Dermis microvascular lymphatic vessel endothelial cell (primary cell): Measurements from ENCODE around the gene MSRB3. TPM values are rescaled to one million over a fixed set of nuclear protein-coding genes. Genes with fewer than 3 reads are reported as not detected.

Experiments used
- DNase-seq, 2 donors: peaks; one replicate each; pipeline versions ENCODE4 v3.0.0 to v3.0.0-alpha.2; 2010; ENCODE audit warnings: low read depth in 2 of 2
- total RNA-seq: library from RNA; depleted of rRNA; stranded (reverse); fragments of >200 nt; gene quantifications from 2 replicates; pipeline ENCODE4 v1.2.1, GENCODE V29; 2014

Gene MSRB3
- total RNA-seq, 1 donor from 2014 or later: 44.7 TPM

DNA sequence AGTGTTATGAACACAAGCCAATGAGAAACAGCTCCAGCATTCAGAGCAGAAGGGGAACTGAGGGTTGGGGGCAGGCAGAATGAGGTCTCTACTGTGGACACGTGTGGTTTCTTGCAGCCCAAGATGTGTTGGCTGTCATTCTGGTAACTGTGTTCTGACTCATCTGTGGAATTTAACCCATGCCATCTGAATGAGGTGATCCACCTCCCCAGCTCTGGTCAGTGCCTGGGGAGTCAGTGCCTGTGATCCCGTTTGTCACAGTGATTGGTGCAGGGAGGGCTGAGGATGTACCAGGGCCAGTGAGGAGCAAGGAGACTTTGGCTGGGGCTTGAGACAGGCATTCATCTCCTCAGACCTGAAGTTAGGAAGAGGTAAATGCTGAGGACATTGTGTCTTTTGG is 216.8 kb downstream of the MSRB3 start:
- no peak for DNase-seq

DNA sequence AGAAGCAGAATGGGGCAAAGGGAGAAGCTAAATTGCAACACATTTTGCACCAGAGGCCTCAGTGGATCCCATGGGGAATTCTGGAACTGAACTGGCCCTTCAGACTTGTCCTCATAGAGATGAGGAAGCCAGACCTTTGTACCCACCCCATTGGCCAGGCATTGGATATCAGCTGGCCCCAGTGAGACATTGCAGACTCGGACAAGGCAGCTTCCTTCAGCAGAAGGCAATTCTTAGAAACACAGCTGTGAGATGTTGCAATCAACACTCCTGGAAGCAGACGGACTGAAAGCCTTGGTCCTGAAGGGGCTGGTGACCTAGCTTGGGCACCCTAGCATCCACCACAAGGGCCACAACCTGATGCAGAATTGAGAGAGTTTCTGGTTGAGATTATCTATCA is 218.1 kb downstream of the MSRB3 start:
- no peak for DNase-seq

DNA sequence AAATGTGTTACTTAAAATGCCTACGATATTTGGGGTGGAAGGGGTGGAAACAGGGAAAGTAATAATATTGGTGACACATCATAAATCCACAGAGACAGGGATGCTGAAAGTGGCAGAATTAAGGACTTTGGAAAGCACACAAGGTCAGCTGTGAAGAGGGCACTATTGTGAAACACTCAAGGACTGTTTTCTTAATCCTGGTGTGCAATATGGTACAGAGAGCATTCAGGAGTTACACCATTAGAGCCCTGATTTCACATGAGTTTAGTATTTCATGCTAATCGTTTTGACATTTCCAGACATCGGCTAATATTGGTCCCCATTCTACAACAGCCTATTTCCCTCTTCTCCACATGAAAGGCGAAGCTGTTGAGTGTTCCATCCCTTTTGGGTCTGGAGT is 219.2 kb downstream of the MSRB3 start:
- DNase-seq: no peak

- DNase-seq: no peak
Observed at GRCh38 chr12:65499167-65499566, 220.7 kb downstream of the MSRB3 start.

DNA sequence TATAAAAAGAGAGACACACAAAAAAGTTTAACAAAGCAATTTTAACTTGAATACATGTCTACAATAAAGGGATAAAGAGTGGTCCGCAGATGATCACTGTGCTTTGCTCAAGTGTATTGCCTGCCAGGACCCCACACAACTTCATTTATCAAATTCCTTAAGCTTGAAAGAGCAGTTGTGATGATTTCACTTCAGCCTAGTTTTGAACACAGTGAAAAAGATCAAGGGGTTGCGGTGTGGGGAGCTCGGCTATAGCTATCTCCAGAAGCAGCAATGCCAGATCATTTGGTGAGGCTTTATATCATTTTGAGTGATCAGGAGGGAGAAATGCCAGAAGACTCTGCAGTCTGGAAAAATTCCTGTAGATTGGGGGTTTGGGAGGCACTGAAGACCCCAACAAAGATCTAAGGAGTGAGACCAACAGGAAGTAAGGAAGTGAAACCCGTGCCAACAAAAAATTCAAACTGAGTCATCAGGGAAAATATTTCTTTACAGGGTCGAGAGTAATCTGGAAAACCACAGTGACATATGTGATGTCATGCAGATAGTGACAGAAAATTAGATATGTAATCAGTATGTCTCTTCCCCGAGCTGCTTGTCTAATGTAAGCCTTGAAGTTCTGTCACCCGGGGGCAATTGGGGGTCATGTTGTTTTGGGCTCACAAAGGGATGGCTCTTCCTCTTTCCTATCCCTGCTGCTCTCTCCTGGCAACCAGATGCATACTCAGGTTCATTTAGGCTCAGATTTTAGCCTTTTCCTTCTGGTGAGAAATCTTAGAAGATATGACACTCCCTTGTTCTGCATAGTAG is 221.8 kb downstream of the MSRB3 start:
- no peak for DNase-seq

- DNase-seq: no peak
Observed at GRCh38 chr12:65501093-65501621, 222.7 kb downstream of the MSRB3 start.

GRCh38 chr12:65501935-65502334 is 223.5 kb downstream of the MSRB3 start:
- no peak for DNase-seq

- DNase-seq: no peak
Observed at GRCh38 chr12:65504417-65504816, 225.9 kb downstream of the MSRB3 start.

DNA sequence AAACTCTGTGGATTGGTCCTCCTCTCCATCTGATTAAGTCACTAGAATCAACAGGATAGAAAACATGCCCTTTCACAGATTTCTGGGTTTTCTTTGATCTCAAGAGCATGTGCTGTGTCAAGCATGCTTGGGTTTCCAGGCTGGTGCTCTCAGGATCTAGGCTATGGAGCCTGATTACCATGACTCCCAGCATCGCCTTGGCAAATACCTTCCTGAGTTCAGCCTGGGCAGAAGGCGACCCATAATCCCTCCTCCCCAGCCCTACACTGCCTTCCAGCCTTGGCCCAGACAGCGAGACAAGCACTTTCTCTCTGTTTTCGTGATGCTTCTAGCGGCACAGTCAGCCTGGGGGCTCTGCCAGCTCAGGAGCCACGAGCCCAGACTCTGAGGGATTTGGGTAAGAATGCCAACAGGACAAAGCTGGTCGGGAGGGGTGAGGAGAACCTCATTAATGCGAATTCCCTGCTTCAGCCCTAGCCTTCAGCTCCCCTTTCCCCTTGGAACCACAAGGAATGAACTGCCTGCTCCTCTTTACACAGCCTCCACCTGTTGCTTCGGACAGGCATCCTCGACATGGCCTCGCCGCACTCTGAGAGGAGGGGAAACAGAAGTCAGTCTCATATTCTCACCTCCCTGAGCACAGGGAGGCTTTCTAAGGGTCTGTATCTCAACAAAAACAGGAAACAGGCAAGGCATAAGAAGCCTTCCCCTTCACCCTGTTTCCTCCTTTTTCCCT is 227.1 kb downstream of the MSRB3 start:
- DNase-seq: no peak

GRCh38 chr12:65508276-65509035 is 230.0 kb downstream of the MSRB3 start:
- DNase-seq: no peak

DNA sequence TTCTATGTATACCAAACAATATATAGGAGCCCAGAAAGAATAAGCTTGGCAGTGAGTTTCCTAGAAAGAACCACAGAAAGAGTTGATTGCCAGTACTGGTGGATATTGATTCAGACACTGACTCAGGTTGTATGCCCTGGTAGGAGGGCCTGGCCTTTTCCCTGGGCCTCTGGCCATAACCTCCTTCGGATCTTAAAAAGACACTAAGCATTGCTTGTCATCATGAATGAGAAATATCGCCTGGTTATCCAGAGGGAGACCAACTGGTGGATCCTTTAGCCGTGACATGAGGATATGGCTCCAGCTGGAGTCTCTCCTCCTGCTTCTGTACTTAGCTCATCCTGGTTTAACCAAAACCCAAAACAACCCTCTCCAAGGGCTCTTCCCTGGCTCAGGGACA is 231.5 kb downstream of the MSRB3 start:
- no peak for DNase-seq

DNA sequence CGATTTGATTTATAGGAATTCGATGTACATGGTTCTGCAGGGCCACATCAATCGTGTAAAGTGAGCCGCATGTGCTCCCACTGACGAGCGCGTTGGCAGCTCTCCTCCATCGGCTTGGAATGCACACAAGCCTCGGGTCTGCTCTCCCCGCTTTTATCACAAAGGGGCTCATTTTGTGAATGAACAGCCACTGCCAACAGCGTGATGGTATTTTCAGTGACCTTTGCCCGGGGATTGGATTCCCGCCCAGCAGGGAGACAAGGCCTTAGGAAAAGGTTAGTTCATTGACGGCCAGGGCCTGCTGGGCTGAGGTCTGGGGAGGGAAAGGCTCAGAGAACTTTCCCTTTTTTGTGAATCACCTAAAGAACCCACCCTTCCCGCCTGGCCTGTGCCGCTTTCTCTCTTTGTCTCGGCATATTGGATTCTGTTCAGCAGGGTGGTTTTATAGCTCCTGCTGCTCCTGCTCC is 232.1 kb downstream of the MSRB3 start:
- peak; percentile 45 to 66 for DNase-seq

- no peak for DNase-seq
Observed at GRCh38 chr12:65511134-65511834, 232.8 kb downstream of the MSRB3 start.

DNA sequence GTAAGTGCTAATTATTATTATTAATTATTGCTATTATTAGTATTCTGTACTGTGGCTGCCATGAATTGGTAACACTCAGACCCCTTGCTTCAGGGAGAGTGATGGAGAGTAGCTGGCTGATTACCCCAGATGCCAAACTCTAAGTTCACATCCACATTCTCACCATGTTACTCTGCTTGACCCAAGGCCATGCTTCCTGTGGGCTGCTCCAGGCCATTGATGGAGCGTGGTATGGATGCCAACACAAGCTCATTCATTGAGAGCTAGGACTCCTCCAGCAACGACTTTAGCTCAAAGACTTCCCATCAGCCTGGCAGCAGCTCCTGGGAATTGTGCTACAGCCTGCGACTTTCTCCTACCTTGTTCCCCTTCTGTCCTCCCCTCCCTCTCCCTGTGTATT is 233.4 kb downstream of the MSRB3 start:
- DNase-seq: no peak

Other genes with a start within 250 kb of the MSRB3 start
- under 0.01 TPM in 1 of 2 replicates, not detected in the other for gene WIF1, start 157.4 kb upstream of the MSRB3 start, total RNA-seq
- gene LEMD3, start 109.1 kb upstream of the MSRB3 start, total RNA-seq: 21.8 and 22.4 TPM in 2 replicates